ENCODE results near the gene RNF26.
"Not testable (repeated sequence)": the region's sequence is repeated elsewhere in the genome, so short reads cannot be mapped to it uniquely, and the experiment has no call there.

Gene RNF26

DNA sequence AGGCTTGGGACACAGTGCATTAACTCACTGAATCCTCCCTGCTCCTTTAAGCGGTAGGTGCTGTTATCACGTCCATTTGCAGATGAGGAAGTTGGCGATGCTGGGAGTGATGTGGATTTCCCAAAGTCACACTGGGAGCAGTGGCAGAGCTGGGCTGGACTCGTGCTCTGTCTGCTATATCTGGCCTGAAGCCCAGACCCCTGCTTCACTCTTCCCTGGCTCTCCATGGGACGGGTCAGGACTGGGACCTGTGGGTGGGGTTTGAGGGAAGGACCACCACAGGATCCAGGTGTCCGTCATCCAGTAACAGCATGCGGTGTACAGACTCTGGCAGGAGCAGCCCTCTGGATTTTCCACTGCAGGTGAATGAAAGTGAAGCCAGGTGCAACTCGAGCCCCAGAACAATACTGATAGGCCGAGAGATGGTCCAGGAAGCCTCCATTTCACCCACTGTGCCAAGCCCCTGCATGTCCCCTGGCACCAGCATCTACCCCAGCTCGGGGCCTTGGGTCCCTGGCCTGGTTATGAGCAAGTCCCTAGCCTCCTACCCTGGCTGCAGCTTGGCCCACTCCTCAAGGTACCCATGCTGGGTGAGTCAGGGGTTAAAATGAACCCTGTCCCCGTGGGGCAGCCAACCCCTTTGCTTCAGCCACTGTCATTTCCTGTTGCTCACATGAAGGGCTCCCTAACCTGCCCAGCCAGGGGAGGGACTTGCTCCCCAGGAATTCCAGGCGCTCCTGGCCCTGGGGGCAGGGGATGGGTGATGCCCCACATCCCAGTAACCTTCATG, 43.0 kb downstream of the RNF26 start:
- Histone ChIP-seq H3K27me3 (replicated peaks; ENCODE audit: control insufficient read depth, insufficient read depth, low read length, poor library complexity, severe bottlenecking) (no peaks in the 10 kb centered on the region), H3K27ac (ENCODE audit: insufficient read depth, low read length, poor library complexity, severe bottlenecking) (no peak overlapping the region), H3K4me3 (ENCODE audit: insufficient read depth, low read depth, low read length, poor library complexity, severe bottlenecking) (no peak overlapping the region), H3K9me3 (ENCODE audit: control insufficient read depth, low read length) (no peaks in the 10 kb centered on the region), H3K36me3 (ENCODE audit: control insufficient read depth, insufficient read depth, low read length) (no peaks in the 10 kb centered on the region), H3K4me1 (ENCODE audit: control insufficient read depth, insufficient read depth, low read length, poor library complexity, severe bottlenecking) (peaks cover 17% of the 10 kb centered on the region)
- DNase-seq = no peak

DNA sequence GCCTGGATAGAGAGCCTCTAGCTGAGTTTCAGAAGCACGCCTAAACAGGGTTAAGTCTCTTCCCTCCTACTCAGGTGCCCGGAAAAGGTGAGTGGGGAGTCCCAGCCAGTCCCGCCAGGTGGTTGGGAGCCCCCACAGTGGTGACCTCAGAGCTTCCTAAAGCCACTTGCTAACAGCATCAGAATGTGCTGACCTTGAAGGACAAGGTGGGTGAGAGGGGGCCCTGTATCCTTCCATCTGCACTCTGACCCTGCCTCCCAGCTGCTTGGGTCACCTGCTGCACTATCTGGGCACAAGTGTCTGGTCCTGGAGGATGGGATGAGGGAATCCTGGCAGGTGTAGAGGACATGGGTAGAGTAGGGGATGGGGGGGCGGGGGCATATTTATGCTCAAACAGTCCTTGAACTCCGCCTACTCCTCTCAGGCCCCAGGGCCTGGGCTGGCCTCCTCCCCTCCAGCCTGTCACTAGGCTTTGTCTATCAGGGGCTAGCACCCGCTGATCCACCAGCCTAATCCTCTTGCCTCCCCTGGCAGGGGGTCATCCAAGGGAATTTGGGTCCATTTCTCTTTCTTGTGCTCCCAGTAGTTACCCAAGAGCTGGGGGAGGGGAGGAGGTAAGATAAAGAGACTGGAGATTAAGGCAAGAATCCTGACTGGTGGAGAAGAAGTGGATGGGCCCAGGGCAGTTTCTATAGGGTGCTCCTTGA, 43.8 kb downstream of the RNF26 start:
- no peaks in the 10 kb centered on the region for H3K27me3 ChIP-seq (replicated peaks; ENCODE audit: control insufficient read depth, insufficient read depth, low read length, poor library complexity, severe bottlenecking)
- no peaks in the 10 kb centered on the region for H3K36me3 ChIP-seq (ENCODE audit: control insufficient read depth, insufficient read depth, low read length)
- no peaks in the 10 kb centered on the region for H3K9me3 ChIP-seq (ENCODE audit: control insufficient read depth, low read length)
- no peak for DNase-seq
- H3K4me3 ChIP-seq (ENCODE audit: insufficient read depth, low read depth, low read length, poor library complexity, severe bottlenecking) = no peak overlapping the region
- H3K27ac ChIP-seq (ENCODE audit: insufficient read depth, low read length, poor library complexity, severe bottlenecking) = no peak overlapping the region
- peaks cover 17% of the 10 kb centered on the region for H3K4me1 ChIP-seq (ENCODE audit: control insufficient read depth, insufficient read depth, low read length, poor library complexity, severe bottlenecking)

DNA sequence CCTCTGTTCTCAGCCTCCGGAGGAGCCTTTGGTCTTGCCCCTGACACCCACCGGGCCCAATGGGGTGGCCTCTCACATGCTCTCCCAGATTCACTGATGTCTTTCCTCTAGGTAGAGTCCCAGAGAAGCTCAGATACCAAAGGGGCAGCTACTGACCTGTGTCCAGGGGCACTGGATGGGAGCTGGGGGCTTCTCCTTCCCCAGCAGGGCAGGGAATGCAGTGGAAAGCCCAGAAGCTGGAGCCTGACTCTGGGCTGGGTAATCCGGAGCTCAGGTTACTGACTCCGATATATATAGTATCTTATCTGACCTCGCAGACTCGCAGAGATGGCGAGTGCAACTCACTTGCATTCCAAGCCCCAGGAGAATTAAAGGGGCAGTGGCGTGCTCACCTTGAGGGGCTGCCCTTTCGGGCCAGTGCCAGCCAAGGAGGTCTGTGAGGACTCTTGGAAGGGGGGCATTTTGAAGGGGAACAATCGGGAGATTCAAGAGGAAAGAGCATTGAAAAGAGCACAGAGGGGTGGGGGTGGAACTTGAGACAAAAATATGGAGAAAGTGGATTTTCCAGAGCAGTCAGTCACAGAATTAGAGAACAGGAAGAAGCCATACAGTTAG, 44.6 kb downstream of the RNF26 start:
- no peaks in the 10 kb centered on the region for H3K9me3 ChIP-seq (ENCODE audit: control insufficient read depth, low read length)
- H3K36me3 ChIP-seq (ENCODE audit: control insufficient read depth, insufficient read depth, low read length) = no peaks in the 10 kb centered on the region
- H3K4me1 ChIP-seq (ENCODE audit: control insufficient read depth, insufficient read depth, low read length, poor library complexity, severe bottlenecking) = peaks cover 12% of the 10 kb centered on the region
- H3K27me3 ChIP-seq (replicated peaks; ENCODE audit: control insufficient read depth, insufficient read depth, low read length, poor library complexity, severe bottlenecking) = no peaks in the 10 kb centered on the region
- H3K4me3 ChIP-seq (ENCODE audit: insufficient read depth, low read depth, low read length, poor library complexity, severe bottlenecking) = no peak overlapping the region
- DNase-seq = no peak
- no peak overlapping the region for H3K27ac ChIP-seq (ENCODE audit: insufficient read depth, low read length, poor library complexity, severe bottlenecking)

DNA sequence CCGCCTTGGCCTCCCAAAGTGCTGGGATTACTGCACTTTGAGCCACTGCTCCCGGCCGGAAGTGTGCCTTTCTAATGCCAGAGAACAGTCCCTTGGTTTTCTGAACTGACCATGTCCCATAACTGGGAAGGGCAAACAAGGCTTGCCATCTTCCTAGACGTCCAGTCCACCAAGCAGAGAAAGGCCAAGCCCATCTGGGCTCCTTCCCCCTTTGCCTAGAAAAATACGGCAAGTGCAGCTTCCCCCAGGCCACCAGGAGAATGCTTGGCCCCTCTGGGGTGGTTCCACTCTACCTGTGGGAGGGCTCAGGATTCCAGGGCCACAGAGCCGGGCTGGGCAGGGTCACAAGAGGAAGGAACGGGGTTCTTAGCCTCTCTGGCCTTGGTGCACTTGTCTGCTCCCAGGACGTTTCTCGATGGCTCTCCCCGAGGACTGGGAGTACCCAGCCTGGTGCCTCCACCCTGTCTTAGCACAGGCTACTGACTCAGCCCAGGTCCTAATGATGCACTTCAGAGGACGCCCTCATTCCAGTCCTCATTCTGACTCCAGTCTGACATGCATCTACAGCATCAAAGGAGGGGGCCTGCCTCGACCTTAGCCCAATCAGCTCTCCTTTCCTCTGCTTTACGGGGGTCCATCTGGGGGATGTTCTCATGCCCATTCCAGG, 46.0 kb downstream of the RNF26 start:
- no peak for DNase-seq
- Histone ChIP-seq H3K9me3 (ENCODE audit: control insufficient read depth, low read length) (no peaks in the 10 kb centered on the region), H3K27ac (ENCODE audit: insufficient read depth, low read length, poor library complexity, severe bottlenecking) (no peak overlapping the region), H3K27me3 (replicated peaks; ENCODE audit: control insufficient read depth, insufficient read depth, low read length, poor library complexity, severe bottlenecking) (no peaks in the 10 kb centered on the region), H3K36me3 (ENCODE audit: control insufficient read depth, insufficient read depth, low read length) (no peaks in the 10 kb centered on the region), H3K4me3 (ENCODE audit: insufficient read depth, low read depth, low read length, poor library complexity, severe bottlenecking) (no peak overlapping the region), H3K4me1 (ENCODE audit: control insufficient read depth, insufficient read depth, low read length, poor library complexity, severe bottlenecking) (peaks cover 12% of the 10 kb centered on the region)

DNA sequence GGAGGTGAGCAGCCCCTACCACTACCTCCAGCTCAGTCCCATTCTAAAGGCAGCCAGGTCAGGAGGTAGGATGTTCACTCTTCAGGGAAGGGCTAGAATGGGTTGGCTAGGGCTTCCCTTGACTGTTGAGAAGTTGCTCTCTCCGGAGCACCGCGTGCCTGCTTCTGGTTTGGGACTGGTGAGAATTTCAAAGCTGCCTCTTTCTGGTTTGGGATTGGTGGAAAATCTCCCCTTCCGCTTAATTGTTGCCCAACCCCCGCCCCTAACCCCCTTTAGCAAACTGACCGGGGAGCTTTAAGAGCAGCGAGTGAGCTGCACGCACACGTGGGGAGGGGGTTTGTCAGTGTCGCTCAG, 46.5 kb downstream of the RNF26 start:
- Histone ChIP-seq H3K4me1 (ENCODE audit: control insufficient read depth, insufficient read depth, low read length, poor library complexity, severe bottlenecking) (peaks cover 12% of the 10 kb centered on the region), H3K27ac (ENCODE audit: insufficient read depth, low read length, poor library complexity, severe bottlenecking) (peak overlapping the region; percentile 55), H3K27me3 (replicated peaks; ENCODE audit: control insufficient read depth, insufficient read depth, low read length, poor library complexity, severe bottlenecking) (no peaks in the 10 kb centered on the region), H3K36me3 (ENCODE audit: control insufficient read depth, insufficient read depth, low read length) (no peaks in the 10 kb centered on the region), H3K4me3 (ENCODE audit: insufficient read depth, low read depth, low read length, poor library complexity, severe bottlenecking) (peak overlapping the region; percentile 64), H3K9me3 (ENCODE audit: control insufficient read depth, low read length) (no peaks in the 10 kb centered on the region)
- DNase-seq = no peak

DNA sequence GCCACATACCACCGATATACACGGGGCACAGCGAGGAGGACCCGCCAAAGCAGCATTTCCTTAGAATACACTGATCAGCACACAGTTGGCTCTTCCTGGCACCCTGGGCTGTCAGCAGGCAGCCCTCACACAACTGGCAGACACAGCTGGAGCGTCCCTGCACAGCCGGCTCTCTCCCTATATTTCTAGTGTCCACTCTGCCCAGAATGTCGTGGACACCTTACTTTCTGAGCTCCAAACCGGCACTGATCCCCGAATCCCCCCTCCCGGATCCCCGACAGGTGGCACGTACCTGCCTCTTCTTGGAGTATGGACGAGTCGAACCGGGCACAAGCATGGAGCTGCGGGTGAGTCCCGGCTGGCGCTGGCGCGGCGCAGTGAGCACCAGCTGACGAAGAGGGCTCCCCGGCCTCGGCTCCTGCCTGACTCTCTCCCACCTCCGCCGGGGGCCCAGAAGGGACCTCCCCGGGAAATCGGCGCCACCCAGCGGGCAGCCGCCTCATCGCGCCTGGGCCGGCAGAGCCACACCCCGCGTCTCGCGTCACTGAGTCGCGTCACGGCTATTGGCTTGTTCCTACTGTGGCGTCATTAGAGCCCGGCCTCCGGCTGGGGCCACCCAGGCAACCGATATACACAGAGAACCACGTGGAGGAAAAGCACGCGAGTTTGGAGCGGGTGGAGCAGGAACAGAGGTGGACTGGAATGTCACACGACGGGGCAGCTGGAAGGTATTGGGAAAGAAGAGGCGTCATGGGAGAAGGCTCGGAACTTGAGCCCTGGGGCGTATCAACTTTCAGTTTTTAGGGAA, 47.1 kb downstream of the RNF26 start, which contains the start of gene USP2:
TSS of gene USP2 (minus strand) at position 510 of the 808 bp plus-strand sequence. CDS start 8,210 bp downstream, outside the sequence.
- peaks cover 12% of the 10 kb centered on the region for H3K4me1 ChIP-seq (ENCODE audit: control insufficient read depth, insufficient read depth, low read length, poor library complexity, severe bottlenecking)
- H3K36me3 ChIP-seq (ENCODE audit: control insufficient read depth, insufficient read depth, low read length) = no peaks in the 10 kb centered on the region
- H3K27ac ChIP-seq (ENCODE audit: insufficient read depth, low read length, poor library complexity, severe bottlenecking) = peak within 1 kb of the TSS; percentile 55
- peak; percentile 93 to 96 (median 95) for DNase-seq
- no peaks in the 10 kb centered on the region for H3K27me3 ChIP-seq (replicated peaks; ENCODE audit: control insufficient read depth, insufficient read depth, low read length, poor library complexity, severe bottlenecking)
- no peaks in the 10 kb centered on the region for H3K9me3 ChIP-seq (ENCODE audit: control insufficient read depth, low read length)
- H3K4me3 ChIP-seq (ENCODE audit: insufficient read depth, low read depth, low read length, poor library complexity, severe bottlenecking) = peak within 1 kb of the TSS; percentile 64

DNA sequence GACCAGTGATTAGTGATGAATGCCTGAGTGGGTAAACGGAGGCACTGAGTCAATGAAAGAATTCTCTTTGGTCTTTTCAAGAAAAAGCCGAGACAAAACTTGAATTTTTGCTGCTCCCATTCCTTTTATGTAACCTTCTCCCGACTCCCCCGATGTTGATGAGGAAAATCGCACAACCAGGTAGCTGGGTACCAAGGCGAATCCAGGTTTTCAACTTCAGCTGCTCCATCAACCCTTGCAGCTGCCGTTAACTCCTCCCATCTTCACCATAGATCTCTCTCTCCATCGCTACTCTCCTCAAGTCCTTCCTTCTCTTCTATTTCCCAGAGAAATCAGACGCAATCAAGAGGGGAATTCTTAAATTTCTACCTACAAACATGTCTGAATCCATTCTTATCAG, 47.8 kb downstream of the RNF26 start:
- H3K27me3 ChIP-seq (replicated peaks; ENCODE audit: control insufficient read depth, insufficient read depth, low read length, poor library complexity, severe bottlenecking) = no peaks in the 10 kb centered on the region
- H3K27ac ChIP-seq (ENCODE audit: insufficient read depth, low read length, poor library complexity, severe bottlenecking) = peak overlapping the region; percentile 36
- peak overlapping the region; percentile 64 for H3K4me3 ChIP-seq (ENCODE audit: insufficient read depth, low read depth, low read length, poor library complexity, severe bottlenecking)
- no peaks in the 10 kb centered on the region for H3K9me3 ChIP-seq (ENCODE audit: control insufficient read depth, low read length)
- no peak for DNase-seq
- H3K36me3 ChIP-seq (ENCODE audit: control insufficient read depth, insufficient read depth, low read length) = no peaks in the 10 kb centered on the region
- peaks cover 12% of the 10 kb centered on the region for H3K4me1 ChIP-seq (ENCODE audit: control insufficient read depth, insufficient read depth, low read length, poor library complexity, severe bottlenecking)

DNA sequence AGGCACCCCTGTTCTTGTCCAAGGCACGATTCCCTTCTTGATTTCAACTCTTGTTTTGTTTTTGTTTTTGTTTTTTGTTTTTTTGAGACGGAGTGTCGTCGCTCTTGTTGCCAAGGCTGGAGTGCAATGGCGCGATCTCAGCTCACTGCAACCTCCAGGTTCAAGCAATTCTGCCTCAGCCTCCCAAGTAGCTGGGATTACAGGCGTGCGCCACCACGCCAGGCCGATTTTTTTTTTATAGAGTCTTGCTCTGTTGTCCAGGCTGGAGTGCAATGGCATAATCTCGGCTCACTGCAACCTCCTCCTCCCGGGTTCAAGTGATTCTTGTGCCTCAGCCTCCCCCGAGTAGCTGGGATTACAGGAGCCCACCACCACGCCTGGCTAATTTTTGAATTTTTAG, 48.2 kb downstream of the RNF26 start:
- H3K27me3 ChIP-seq (replicated peaks; ENCODE audit: control insufficient read depth, insufficient read depth, low read length, poor library complexity, severe bottlenecking); H3K4me3 ChIP-seq (ENCODE audit: insufficient read depth, low read depth, low read length, poor library complexity, severe bottlenecking); H3K36me3 ChIP-seq (ENCODE audit: control insufficient read depth, insufficient read depth, low read length); DNase-seq; H3K9me3 ChIP-seq (ENCODE audit: control insufficient read depth, low read length); H3K27ac ChIP-seq (ENCODE audit: insufficient read depth, low read length, poor library complexity, severe bottlenecking): not testable (repeated sequence)
- peaks cover 12% of the 10 kb centered on the region for H3K4me1 ChIP-seq (ENCODE audit: control insufficient read depth, insufficient read depth, low read length, poor library complexity, severe bottlenecking)

DNA sequence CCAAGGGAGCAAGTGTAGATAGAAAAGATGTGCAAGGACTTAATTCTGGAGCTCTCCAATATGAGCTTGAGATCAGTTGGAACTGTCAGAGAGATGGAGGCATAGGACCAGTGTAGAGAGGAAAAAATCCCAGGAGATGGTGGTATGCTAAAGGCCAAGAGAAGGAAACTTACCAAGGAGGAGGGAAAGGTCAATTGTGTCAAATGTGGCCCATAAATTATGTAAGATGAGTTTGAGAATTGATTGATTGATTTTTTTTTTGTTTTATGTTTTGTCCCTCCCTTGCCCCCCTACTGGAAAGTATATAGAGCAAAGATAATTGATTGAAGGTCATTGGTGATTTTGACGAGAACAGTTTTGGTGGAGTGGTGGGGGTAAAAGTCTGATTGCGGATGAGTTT, 50.0 kb downstream of the RNF26 start:
- no peak for DNase-seq
- Histone ChIP-seq H3K9me3 (ENCODE audit: control insufficient read depth, low read length) (no peaks in the 10 kb centered on the region), H3K4me3 (ENCODE audit: insufficient read depth, low read depth, low read length, poor library complexity, severe bottlenecking) (no peak overlapping the region), H3K27ac (ENCODE audit: insufficient read depth, low read length, poor library complexity, severe bottlenecking) (no peak overlapping the region), H3K27me3 (replicated peaks; ENCODE audit: control insufficient read depth, insufficient read depth, low read length, poor library complexity, severe bottlenecking) (no peaks in the 10 kb centered on the region), H3K4me1 (ENCODE audit: control insufficient read depth, insufficient read depth, low read length, poor library complexity, severe bottlenecking) (peaks cover 12% of the 10 kb centered on the region), H3K36me3 (ENCODE audit: control insufficient read depth, insufficient read depth, low read length) (no peaks in the 10 kb centered on the region)

Measured in effector memory CD4-positive, alpha-beta T cell (primary cell).